Measurements from ENCODE around the gene MFSD6L.

The MFSD6L gene

GRCh38 chr17:8791248-8791909, 7.8 kb downstream of the MFSD6L start:
- no peak for DNase-seq

- no peak for DNase-seq
These were observed 9.4 kb downstream of the MFSD6L start for GRCh38 chr17:8789743-8790142.

DNA sequence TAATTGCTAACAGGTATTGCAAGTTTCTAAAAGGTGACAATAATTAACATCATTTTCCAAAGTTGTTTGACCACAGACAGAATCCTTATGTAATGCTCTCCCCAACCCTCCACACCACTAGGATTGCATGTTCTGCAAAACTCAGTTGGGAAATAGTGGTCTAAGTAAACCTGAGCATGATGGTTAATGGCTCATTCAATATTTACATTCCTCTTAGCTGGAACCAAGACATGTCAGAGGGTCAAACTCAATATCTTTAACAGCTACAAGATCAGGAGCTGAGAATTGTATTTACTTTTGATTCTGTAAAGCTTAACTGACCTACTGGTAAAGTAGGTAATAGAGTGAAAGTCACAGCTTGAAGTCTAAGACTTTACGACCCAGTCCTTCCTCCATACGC, 10.2 kb downstream of the MFSD6L start:
- no peak for DNase-seq

DNA sequence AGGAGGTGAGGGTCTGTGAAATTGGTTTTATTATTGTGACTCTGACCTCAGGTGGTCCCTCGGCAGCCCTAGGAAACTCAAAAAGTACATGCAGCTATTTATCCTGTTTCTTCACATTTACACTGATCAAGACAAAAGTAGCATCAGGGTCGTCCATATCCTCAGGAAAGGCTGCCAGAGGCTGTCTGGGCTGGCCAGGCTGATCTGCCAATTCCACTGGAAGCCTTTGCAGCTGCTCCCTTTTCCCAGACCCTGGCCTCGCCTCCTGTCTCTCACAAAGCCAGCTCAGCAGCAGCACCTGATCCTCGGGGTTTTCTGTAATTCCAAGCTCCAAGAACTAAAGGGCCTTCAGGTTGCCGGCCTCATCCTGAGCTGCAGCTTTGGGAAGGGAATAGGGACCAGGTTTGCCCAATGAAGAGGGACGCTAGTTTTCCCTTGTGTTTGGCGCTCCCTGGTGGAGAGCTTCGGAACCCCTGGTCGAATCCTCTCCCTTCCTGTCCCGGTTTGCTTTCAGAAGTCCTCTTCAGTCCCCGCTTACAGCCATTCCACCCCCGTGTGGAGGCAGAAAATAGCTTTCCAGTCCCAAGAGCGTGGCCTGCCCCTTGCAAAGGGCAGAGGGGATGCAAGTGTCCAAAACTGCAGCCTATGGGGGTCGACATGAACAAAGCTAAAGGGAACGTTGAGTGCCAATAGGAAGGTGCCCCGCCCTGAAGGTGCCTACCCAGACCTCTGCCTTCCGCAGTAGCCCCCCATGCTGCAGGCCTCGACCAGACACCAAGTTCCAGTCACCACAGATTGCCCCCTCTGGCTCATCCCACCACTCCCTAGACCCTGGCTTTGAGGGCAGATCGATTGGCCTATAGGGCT, 13.4 kb downstream of the MFSD6L start:
- DNase-seq: peak; percentile 89

DNA sequence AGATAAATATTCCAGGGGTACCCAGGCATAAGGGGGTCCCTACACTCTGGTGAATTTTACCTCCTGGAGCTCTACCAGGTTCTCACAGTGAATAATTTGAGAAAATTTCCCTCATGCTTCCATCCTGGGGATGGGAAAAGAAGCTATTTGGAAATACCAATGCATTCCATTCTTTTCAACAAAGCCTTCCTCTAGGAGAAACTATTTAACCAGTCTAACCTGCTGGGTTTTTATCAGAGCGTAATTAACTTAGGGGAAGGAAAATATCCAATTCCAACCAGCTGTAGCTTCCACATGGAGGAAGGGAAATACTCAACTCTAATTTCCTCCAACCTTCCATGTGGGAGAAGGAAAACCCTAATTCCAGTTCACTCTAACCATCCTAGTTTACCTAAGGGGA, 17.0 kb downstream of the MFSD6L start:
- no peak for DNase-seq

DNA sequence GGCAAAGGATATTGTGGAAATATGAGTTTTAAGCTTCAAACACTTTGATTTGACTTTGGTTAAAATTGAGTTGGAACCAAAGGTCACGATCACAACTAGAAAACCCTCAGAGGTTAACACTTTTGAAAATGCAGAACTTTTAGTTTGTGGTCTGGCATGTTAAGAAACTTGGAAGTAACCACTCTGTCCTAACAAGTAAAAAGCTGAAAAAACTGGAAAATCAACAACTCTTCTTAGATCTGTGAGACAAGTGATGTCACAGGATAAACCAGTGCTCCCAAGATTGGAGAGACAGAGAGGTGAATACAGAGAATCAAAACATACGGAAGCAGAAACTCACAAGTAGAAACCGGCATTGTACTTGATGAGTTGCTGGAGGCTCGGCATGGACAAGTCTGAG, 17.4 kb downstream of the MFSD6L start:
- DNase-seq: no peak

- DNase-seq: no peak
These were observed 22.3 kb downstream of the MFSD6L start for GRCh38 chr17:8776881-8777280.

GRCh38 chr17:8776248-8776647, 22.9 kb downstream of the MFSD6L start:
- no peak for DNase-seq

DNA sequence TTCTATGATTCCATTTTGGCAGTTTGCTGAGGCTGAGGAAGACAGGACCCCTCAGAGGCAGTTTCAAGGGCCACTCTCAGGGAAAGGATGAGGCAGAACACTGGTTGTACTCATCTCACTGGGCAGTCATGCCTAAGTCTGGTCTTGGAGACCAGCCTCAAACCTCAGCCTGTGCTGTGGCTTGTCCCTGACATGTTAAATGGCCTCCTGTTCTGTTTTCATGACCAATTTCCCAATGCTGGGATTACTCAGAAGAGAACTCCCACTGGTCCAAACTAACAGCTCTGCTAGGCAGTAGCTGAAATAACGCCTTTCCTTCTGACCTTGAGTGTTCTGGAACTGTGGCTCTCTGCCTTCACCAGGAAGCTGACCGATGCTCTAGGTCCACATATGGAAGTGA, 32.4 kb downstream of the MFSD6L start:
- no peak for DNase-seq

DNA sequence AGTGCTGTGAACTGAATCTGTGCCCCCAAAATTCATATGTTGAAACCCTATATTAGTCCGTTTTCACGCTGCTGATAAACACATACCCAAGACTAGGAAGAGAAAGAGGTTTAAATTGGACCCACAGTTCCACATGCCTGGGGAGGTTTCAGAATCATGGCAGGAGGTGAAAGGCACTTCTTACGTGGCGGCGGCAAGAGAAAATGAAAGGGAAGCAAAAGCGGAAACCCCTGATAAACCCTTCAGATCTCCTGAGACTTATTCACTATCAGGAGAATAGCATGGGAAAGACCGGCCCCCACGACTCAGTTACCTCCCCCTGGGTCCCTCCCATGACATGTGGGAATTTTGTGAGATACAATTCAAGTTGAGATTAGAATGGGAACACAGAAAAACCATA, 37.2 kb downstream of the MFSD6L start:
- no peak for DNase-seq

- no peak for DNase-seq
These were observed 41.0 kb downstream of the MFSD6L start, which contains the start of gene SPDYE4 for GRCh38 chr17:8758137-8758596. SPDYE4 (minus strand) TSS chr17:8758546; CDS start chr17:8758382, 164 bp downstream.

GRCh38 chr17:8757189-8757588, 42.0 kb downstream of the MFSD6L start:
- no peak for DNase-seq

- DNase-seq: no peak
These were observed 43.4 kb downstream of the MFSD6L start for GRCh38 chr17:8755590-8756255.

- DNase-seq: no peak
These were observed 44.3 kb downstream of the MFSD6L start for GRCh38 chr17:8754890-8755289.

DNA sequence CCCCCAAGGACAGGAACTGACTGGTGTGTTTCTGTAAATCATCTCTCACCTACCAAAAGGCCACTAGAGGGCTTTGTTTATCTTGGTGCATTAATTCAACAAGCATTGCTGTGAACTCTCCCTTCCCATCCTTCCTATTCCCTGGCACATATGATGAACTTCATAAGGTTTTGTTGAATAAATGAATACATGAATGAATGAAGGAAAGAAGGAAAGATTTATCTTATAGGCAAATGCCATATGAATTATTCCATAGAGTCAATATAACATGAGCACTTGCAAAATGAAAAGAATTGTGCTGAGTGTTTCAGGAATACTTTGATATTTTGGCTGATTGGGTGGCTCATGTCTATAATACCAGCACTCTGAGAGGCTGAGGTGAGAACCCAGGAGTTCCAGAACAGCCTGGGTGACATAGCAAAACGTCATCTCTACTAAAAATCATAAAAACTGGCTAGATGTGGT, 45.2 kb downstream of the MFSD6L start:
- DNase-seq: peak; percentile 65

- DNase-seq: no peak
These were observed 45.8 kb downstream of the MFSD6L start for GRCh38 chr17:8753136-8753975.

DNA sequence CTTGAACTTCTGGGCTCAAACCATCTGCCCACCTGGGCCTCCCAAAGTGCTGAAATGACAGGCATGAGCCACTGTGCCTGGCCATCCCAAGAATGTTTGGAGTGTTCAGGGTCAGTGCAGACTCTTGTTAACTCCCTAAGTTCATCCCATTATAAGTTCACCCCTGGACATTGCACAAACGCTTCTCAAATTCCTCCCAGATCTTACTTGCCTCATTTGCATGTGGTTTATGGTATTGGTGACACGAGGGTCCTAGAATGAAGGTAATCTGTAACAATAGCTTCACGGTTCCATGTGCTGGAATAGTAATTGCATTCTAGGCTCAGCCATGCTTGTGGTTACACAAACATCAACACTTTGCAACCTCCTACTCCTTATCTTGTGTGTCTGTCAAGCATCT, 49.5 kb downstream of the MFSD6L start:
- no peak for DNase-seq

DNA sequence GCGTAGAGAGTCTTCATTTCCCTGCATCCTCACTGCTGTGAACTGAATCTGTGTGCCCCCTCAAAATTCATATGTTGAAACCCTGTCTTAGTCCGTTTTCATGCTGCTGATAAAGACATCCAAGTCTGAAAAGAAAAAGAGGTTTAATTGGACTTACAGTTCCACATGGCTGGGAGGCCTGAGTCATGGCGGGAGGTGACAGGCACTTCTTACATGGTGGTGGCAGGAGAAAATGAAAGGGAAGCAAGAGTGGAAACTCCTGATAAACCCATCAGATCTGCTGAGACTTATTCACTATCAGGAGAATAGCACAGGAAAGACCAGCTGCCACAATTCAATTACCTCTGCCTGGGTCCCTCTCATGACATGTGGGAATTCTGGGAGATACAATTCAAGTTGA, 51.4 kb downstream of the MFSD6L start:
- no peak for DNase-seq

Data from NCI-H82 (cell line).